HG03442 (cell line): Measurements from ENCODE around the gene FLT1.

Experiments
- ATAC-seq: cut with Tn5 transposase; IDR thresholded peaks from one replicate; pipeline ENCODE4 v1.9.1; 2021; ENCODE audit warnings: mild to moderate bottlenecking, moderate library complexity; ENCODE audit not compliant: unreplicated experiment

The FLT1 gene

GRCh38 chr13:28349907-28350654 is 144.8 kb downstream of the FLT1 start:
- no peak for ATAC-seq

DNA sequence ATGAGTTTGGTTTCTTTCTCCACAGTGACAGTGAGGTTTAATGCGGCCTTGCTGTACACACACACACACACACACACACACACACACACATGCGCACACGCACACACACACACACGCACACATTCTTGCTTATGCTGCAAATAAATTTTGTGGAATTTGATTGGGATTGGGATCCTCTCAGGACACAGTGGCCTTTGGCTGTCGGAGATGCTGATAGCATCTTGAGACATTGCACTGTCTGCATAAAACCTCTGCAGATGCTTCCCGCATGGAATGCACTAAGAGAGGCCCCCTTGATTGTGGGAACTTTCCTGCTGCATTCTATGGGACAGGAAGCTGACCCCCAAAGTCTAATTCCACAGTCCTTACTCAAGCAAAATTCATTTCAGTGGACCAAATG is 145.6 kb downstream of the FLT1 start:
- no peak for ATAC-seq

DNA sequence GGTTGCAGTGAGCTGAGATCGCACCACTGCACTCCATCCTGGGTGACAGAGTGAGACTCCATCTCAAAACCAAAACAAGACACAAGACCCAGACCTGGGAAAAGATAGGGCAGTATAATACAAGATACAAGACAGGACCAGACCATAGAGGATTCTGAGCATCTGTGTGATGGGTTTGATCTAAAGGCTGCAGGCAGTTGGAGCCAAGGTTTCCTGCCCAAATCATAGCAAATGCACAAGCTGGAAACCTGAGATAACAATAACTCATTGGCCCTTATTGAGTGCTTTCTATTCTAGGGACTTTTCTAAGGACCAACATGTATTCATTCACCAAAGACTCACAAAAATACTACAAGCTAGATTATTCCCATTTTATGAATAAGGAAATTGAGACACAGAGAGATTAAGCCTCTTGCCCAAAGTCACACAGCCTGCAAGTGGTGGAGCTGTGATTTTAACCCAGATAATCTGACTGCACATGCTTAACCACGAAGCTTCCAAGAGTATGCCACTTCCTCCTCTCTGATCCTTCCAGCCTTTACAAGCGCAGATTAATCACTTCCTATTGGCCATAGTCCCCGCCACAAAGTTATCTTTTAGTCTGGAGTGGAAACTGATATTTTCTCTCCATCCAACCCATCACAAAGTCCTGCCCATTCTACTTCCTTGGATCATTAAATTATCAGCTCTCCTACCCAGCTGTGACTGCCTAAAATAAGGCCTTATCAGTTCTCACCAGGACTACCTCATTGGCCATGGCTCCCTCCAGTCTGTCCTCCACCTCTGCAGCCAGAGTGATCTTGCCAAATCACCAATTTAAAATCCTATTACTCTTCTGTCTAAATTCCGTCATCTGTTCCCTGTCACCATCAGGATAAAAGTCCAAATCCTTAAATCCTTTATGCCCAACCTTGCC is 147.2 kb downstream of the FLT1 start:
- ATAC-seq: no peak

DNA sequence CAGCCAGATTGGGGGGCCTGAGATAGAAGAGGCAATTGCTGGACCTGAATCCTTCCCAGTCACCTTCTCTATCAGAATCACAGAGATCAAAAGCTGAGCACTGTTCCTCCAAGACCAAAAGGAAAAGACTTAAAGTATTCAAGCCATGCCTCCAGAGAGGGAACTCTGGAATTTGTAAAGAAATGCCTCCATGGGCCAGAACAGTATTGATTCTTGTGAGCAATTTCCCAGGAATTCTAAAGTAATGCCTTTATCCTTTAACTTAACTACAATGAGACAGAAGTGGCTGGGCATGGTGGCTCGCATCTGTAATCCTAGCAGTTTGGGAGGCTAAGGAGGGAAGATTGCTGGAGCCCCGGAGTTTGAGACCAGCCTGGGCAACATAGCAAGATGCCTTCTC is 148.8 kb downstream of the FLT1 start:
- ATAC-seq: no peak

GRCh38 chr13:28344163-28344562 is 150.8 kb downstream of the FLT1 start:
- no peak for ATAC-seq

DNA sequence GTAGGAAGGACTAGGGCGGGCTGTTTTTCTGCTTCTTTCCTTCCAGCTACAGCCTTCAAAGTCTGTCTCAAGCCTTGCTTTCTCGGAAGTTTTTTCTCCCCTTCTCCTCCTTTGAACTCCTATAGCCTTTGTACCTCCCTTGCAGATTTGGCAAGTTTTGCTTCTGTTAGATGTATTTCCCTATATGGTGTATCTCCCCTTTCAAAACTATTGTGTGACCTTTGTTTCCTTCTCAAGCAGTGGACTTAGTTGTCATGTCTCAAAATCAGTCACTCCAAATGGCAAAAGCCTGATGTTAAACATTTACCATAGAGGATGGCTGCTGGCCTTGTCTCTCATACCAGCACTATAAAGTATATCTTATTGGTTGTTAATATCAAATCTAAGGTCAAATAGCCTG is 152.7 kb downstream of the FLT1 start:
- ATAC-seq: no peak

- no peak for ATAC-seq
These were observed 154.6 kb downstream of the FLT1 start for GRCh38 chr13:28340272-28340793.

GRCh38 chr13:28339419-28339818 is 155.5 kb downstream of the FLT1 start:
- ATAC-seq: no peak

DNA sequence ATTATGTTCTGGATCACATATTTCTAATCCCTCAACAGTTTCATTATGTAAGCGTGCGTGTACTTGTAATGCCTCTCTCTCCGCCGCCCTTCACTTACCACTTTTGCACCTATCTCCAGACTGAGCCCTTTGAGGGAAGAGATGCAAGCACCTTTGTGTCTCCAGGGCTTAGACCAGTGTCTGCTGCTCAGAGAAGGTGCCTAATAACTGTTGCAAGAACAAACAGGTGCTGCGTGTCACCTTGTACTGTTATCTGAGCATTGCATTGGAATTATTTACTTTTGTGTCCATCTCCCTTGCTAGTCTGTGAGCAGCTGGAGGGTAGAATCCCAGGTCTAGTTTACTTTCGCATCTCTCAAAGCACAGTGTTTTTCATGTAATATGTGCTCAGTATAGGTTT is 156.2 kb downstream of the FLT1 start:
- no peak for ATAC-seq

GRCh38 chr13:28338006-28338574 is 156.8 kb downstream of the FLT1 start:
- ATAC-seq: no peak

DNA sequence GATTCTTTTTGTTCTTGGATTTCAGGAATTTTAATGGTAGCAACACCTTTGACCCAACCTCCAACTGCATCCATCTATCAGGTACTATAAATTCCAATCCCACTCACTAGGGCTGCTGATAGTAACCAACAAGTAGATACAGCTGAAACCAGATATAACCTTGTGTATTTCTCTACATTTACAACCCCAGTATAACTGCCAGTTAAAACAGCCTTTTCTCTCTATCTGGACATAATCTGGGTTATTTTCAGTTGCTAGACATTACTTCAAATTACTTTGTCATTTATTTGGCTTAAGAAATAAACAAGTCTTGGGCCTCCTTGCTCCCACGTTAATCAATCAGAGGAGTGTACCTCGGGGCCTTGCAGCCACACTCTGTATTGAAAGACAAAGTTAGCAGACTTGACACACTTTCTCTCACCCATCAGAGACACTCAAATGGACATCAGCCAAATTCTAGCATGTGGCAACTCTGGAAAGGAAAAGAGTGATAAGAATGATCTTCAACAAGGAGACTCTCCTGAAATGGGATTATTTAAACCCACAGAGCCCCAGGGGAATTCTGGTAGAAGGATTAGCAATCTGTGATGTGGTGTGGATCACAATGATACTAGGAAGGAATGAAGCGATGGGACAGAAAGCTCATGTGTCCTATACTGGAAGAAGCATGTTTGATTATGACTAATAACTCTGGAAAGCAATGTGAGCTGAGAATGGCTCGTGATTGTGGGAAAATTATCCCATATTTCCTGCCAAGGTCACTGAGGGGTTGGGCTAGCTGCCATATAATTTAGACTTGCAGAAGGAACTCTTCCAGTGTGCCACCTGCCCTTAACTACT is 157.5 kb downstream of the FLT1 start:
- ATAC-seq: no peak

GRCh38 chr13:28336193-28336657 is 158.7 kb downstream of the FLT1 start:
- no peak for ATAC-seq

GRCh38 chr13:28333204-28333881 is 161.6 kb downstream of the FLT1 start:
- ATAC-seq: no peak

GRCh38 chr13:28329395-28330158 is 165.4 kb downstream of the FLT1 start:
- ATAC-seq: no peak

DNA sequence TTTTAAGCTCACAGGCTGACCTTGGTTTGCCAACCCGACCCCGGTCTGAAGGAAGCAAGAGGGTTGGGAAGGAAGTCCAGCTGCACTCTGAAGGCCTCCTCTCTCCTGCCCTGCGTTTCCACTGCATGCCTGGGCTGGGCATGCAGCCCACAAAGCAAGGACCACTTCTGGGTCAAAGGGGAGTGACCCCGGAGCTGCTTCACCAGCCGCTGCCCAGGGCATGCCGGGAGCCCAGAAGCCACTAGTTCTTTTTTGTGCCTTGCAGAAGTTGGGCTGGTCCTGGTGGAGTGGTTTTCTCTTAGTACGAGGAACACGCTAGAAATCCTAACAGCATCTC is 166.7 kb downstream of the FLT1 start:
- no peak for ATAC-seq

DNA sequence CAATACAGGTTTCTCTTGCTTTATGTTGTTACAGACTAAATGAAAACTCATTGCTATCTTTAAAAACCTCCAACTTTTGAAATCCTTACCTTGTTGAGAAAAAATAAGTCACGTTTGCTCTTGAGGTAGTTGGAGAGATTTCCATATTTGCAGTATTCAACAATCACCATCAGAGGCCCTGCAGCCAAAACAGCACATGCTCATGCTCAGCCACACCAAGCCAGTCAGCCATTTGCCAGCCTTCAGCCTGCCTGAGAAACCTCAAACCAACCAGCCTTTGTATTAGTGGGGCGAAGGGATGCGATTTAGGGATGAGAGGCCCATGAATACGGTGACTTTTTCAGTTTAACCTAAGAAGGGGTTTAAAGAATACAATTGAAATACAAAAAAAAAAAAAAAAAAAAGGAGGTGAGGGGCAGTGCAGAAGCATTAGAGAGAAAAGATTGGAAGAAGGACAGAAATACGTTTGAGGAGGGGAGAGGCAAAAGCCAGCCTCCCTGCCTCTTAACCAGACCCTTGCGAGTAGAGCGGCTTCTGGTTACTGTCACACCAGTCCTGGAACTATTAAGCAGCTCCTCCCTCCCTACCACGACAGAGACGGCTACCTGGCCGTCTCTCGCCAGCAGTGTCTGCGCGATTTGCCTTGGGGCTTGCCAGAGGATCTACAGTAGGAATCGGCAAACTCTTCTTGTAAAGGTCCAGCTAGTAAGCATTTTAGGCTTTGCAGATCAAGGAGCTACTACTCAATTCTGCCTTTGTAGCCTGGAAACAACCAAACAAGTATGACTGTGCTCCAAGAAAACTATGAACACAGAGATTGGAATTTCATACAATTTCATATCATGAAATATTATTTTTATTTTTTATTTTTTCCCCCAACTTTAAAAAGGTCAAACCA is 167.3 kb downstream of the FLT1 start:
- ATAC-seq: no peak

- ATAC-seq: no peak
These were observed 168.9 kb downstream of the FLT1 start for GRCh38 chr13:28326056-28326455.

DNA sequence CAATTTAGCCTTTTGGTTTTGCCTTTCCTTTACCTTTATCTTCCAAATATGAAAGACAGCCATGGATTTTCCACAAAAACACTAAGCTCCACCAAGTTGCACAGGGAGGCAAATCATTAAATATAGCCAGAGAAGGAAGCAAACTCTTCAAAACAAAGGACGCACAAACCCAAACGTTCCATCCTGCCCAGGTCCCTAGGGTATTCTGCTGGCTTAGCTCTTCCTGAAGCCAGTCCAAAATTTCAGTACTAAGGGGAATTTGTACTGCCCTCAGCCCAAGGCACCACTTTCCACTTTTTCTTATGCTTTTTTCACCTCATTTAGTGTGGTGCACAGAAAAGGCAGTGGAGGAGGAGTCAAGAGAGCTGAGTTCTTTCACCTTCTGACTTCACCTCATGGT is 169.9 kb downstream of the FLT1 start:
- ATAC-seq: no peak
